ENCODE data around the gene ATP11C.

GRCh38 chrX:139877710-139878414 is 55.0 kb downstream of the ATP11C start:
- TF ChIP-seq CTCF (IDR thresholded peaks at IDR 0.05): no peak
- no peak for TF ChIP-seq POLR2A (IDR thresholded peaks at IDR 0.05)

Measured in adrenal gland (tissue), 5 donors.